GM20000 (cell line): ENCODE results near the gene SMIM10L1.

Experiments
- DNase-seq: peaks from one replicate; pipeline ENCODE4 v3.0.0; 2012; ENCODE audit warnings: low spot score
- TF ChIP-seq, protein P1 (sequence below): IDR thresholded peaks from 2 replicates; pipeline ENCODE4 v1.5.1; 2012; ENCODE audit warnings: mild to moderate bottlenecking, control low read depth; ENCODE audit errors: extremely low read depth, missing control alignments

SMIM10L1 gene

DNA sequence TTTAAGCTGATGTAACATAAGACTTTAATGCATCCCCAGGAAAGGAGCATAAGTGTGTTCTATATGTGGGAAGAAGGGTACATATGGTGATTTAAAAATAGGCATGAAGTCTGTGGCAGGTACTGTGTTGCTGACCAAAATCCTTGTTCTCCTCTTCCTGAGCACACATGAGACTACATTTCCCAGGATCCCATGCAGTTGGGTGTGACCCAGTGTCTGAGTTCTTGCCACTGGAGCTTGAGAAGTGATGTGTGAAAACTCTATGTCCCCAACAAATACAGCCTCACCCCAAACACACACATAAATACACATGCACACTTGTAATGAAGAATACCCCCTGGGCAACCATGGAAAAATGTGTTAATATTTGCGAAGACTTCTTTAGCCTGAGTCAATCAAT is 8.5 kb upstream of the SMIM10L1 start:
- no peak for DNase-seq
- TF ChIP-seq, protein P1, sequence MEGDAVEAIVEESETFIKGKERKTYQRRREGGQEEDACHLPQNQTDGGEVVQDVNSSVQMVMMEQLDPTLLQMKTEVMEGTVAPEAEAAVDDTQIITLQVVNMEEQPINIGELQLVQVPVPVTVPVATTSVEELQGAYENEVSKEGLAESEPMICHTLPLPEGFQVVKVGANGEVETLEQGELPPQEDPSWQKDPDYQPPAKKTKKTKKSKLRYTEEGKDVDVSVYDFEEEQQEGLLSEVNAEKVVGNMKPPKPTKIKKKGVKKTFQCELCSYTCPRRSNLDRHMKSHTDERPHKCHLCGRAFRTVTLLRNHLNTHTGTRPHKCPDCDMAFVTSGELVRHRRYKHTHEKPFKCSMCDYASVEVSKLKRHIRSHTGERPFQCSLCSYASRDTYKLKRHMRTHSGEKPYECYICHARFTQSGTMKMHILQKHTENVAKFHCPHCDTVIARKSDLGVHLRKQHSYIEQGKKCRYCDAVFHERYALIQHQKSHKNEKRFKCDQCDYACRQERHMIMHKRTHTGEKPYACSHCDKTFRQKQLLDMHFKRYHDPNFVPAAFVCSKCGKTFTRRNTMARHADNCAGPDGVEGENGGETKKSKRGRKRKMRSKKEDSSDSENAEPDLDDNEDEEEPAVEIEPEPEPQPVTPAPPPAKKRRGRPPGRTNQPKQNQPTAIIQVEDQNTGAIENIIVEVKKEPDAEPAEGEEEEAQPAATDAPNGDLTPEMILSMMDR: no peak

DNA sequence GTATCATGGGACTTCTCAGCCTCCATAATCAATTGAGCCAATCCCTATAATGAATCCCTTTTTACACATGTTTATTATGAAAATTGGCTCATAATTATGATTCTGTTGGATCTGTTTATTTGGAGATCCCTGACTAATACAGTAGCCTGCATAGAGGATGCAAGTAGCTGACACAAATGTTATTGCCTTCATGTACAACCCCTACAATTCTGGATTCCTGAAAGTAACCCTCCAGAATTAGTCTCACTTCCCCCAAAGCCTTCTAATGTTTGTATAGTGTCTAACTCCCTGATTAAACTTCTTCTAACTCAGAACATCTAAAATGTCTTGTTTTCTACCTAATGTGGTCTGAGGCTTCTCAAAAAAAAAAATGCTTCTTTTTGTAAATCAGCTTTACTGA is 6.6 kb upstream of the SMIM10L1 start:
- DNase-seq: no peak
- TF ChIP-seq, protein P1: no peak

DNA sequence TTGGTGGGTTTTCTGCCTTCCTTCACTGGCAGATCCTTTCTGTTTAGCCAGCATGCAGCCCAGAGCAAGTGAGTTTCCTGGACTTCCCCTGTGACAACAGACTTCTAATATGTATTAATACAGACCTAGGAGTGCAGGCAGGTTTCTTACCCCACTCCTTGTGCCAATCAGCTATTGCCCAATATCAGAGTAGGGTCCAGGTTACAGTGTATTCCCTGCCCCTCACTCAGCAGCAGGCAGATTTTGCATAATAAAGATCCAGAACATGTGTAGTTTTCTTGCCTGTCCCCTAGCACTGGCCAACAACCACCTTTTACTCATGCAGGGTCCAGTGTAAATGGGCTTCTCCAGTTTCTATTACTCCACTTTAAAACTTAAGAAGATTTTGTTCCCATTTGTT is 4.7 kb upstream of the SMIM10L1 start:
- no peak for DNase-seq
- TF ChIP-seq, protein P1: no peak

DNA sequence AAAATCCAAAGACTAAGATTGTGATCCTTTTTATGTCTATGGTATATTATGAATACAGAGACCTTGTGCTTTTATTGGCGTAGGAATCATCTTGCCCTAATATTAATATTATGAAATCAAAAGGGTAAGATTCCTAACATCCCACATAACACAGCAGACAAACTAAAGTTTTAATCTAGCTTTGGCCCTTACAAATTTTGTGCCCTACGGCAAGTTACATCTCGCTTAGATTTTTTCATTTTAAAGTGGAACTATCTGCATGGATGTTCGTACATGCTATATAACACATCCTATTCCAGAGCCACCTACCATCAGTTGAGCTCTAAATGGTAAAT is 217 bp upstream of the SMIM10L1 start:
- no peak for DNase-seq
- TF ChIP-seq, protein P1: no peak

DNA sequence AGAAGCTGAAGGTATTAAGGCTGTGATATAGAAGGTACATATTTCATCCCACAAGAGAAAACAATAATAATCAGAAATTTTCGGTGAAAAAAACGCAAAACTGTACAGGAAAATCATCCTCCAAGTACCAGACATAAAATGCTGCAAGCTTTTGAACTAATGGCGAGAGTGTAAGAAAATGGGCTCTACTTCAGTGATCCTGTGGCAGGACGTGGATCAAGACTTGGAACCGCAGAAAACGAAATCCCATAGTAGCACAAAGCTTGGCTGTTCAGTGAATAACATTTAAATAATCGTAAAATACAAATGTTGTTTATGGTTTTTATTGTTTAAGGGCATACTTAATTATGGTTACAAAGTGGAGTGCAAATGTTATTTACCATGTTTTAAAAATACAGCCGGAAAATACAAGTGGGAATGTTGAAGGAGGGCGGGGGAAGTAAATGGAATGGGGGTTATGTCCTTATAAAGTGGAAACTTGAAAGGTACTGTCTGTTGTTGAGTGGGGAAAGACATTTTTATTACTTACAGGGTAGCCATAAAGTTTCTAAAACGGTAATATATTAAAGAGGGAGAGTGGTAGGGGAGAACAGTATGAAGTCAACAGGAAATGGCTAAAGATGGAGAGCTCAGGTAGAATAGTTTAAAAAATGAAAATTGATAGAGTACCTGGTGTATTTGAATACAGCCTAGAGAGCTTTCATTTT is 1.1 kb downstream of the SMIM10L1 start:
- no peak for DNase-seq
- TF ChIP-seq, protein P1: no peak

DNA sequence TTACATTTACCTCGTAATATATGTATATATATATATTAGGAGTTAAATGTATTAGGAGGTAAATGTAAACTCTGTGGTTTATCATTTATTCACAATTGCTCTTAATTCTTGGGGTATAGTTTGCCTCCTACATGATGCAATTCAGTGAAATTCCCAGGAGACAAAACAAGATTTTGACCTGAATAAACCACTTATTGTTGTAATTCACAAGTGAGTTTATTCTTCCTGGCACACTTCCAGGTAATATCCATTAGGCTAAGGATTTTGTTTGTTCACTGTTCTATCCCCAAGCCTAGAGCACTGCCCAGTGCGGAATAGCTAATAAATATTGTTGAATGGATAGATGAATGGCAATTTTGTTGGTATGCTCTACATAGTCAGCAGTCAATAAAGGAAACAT is 3.0 kb downstream of the SMIM10L1 start:
- TF ChIP-seq, protein P1: no peak
- DNase-seq: no peak

DNA sequence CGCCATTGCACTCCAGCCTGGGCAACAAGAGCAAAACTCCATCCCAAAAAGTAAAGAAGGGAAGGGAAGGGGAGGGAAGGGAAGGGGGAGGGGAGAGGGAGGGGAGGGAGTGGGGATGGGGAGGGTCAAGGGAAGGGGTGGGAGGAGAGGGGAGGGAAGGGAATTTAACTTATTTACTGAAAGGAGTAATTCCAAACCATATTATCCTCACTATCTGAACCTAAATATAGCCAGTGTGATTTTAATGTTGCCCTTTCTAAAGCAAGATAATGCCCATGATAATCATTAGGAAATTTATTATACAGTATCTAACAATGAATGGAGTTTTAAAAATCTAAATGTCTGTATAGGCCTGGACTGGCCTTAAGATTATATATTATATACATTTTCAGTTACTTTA is 7.3 kb downstream of the SMIM10L1 start:
- TF ChIP-seq, protein P1: no peak
- no peak for DNase-seq
